ENCODE results near the gene KRT80.

Gene KRT80

GRCh38 chr12:52175371-52176350 is 16.2 kb downstream of the KRT80 start:
- no peak for DNase-seq

DNA sequence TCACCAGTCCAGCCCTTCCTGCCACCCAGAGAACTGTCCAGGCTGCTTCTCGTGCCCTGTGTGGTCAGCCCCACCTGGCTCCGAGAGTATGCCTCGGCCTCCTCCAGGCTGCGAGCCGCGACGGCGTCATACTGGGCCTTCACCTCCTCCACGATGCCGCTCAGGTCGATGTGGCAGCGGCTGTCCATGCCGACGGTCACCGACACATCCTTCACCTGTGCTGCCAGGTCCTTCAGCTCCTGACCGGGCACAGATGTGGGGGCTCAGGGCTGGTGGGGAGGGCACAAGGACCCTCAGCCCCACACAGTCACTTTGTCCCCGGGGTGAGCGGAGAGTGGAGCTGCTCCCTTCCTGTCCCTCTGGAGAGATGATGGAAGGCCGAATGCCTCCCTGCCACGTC is 18.3 kb downstream of the KRT80 start:
- no peak for DNase-seq

DNA sequence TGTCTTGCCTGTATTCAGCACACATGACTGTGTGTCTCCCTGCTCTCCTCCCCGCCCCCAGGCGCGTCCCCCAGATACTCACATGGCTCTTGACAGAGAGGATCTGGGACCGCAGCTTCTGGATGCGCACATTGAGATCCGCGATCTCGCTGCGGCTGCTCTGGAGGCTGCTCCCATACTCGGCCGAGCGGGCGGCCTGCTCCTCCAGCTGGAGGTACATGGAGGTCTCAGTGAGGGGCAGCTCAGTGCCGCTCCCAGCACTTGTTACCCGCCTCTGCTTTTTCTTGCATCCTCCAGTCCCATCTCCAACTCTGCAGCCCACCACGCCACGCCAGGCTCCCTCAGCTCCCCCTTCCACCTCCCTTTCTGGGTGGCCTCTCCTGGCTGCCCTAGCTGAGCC is 18.9 kb downstream of the KRT80 start:
- DNase-seq = no peak

GRCh38 chr12:52171950-52172512 is 19.8 kb downstream of the KRT80 start:
- no peak for DNase-seq

DNA sequence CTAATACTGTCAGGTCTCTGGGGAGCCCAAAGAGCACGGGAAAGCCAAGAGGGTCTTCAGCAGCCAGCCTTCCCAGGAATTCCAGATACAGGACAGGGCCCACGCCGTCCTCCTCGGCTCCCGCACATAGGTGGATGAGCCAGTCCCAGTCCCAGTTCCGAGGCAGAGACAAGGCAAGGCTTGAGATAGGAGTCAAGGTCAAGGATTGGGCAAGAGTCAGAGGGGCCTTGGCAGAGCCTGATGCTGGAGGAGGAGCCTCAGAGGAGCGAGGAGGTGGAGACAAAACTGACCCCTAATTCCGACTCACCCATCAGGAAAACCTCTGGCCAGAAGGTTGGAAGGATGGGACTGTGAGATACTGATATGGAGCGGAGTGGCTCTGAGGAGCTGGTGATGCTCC is 21.0 kb downstream of the KRT80 start:
- no peak for DNase-seq

GRCh38 chr12:52169886-52170285 is 21.9 kb downstream of the KRT80 start:
- no peak for DNase-seq

DNA sequence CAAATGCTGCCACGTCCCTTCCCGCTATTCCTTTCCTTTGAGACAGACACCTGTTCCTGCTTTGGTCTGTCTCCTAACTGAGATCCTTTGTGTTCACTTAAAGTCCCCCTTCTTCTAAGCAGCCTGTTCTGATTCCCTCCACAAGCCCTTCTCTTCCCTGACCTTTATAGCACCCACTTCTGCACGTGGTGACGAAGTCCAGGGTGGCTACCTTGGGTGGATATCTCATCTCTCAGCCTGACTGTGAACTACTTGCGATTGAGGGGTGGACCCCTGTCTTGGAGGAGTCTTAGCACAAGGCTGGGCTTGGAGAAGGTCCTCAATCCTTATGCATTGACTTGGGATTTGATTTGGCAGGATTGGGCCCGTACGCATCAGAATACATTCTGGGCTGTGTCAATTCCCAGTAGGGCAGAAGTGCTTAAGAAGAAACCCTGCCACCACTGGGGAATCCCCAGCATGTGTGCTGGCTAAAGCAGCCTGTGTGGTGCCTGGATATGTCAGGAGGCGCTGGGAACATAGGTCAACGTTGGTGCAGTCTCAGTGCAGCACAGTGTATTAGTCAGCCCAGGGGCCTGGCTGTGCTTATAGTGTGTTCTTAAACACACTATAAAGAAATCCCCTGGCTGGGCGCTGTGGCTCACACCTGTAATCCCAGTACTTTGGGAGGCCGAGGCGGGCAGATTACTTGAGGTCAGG is 23.6 kb downstream of the KRT80 start:
- no peak for DNase-seq

DNA sequence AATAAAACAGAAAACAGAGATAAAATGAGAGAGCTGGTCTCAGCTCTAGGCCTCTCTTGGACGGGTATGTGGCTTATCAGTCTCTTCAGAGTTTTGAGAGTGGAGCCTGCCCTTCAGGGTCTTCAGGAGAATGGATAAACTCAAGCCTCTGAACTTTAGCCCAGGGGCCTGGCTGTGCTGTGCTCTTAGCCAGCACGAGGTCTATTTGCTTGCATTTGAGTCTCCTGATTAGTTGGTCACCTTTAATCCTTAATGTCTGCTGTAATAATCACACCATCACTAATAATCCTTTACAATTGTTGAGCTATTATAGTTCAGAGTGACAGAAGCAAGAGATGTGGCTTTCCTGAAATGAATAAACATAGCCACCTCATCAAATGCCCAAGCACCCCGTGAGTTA is 24.3 kb downstream of the KRT80 start:
- DNase-seq = no peak

GRCh38 chr12:52166672-52167071 is 25.1 kb downstream of the KRT80 start:
- no peak for DNase-seq

- DNase-seq = no peak
Measured at GRCh38 chr12:52165096-52165855, 26.5 kb downstream of the KRT80 start.

DNA sequence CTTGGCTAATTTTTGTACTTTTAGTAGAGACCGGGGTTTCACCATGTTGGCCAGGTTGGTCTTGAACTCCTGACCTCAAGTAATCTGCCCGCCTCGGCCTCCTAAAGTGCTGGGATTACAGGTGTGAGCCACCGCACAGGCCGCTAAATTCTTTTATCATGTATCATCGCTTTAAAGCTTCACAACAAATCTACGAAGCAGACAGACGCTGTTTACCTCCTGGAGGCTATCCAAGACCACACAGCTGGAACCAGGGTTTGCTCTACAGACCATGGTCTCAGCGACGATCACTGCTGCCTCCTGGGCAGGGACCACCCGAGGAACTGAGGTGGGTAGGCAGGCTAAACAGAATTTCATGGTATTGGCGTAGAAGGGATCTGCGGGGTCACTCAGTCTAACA is 27.2 kb downstream of the KRT80 start:
- DNase-seq = no peak

DNA sequence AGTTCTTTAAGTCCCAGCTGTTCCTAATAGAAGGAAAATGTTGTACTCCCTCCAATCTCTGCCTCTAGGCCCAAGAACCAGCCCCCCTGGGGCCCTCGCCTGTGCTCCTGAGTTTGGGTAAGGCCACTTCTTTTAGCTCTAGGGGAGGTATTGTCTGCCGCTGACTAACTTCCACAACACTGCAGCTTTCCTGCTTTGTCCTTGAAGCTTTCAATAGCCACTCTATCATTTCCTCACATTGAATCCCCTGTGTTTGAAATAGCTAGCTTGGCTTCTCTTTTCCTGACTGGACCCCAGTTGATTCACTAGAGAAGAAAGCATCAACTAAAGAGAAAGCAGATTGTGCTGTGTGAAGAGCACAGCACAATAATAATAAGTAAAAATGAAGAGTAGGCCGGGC is 28.8 kb downstream of the KRT80 start:
- DNase-seq = no peak

GRCh38 chr12:52160200-52160599 is 31.6 kb downstream of the KRT80 start:
- no peak for DNase-seq

GRCh38 chr12:52157566-52158150 is 34.2 kb downstream of the KRT80 start:
- DNase-seq = no peak

GRCh38 chr12:52156757-52157565 is 34.9 kb downstream of the KRT80 start:
- no peak for DNase-seq

DNA sequence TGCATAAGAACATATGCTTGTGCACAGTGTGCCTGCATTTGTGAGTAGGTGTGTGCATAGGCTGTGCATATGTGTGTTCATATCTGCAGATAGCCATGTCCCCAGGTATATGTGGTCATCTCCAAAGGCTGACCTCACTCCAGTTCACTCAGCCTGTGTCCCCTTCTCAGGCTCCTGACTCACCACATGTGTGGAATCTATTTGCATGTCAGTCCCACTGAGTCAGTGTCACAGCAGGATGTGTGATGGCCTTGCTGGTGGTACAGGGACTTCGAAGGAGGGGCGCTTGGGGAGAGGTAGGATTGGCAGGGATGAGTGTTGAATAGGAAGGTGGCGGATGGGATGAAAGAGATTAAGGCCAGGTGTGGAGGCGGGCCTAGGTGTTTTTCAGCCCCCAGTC is 35.5 kb downstream of the KRT80 start:
- no peak for DNase-seq

DNA sequence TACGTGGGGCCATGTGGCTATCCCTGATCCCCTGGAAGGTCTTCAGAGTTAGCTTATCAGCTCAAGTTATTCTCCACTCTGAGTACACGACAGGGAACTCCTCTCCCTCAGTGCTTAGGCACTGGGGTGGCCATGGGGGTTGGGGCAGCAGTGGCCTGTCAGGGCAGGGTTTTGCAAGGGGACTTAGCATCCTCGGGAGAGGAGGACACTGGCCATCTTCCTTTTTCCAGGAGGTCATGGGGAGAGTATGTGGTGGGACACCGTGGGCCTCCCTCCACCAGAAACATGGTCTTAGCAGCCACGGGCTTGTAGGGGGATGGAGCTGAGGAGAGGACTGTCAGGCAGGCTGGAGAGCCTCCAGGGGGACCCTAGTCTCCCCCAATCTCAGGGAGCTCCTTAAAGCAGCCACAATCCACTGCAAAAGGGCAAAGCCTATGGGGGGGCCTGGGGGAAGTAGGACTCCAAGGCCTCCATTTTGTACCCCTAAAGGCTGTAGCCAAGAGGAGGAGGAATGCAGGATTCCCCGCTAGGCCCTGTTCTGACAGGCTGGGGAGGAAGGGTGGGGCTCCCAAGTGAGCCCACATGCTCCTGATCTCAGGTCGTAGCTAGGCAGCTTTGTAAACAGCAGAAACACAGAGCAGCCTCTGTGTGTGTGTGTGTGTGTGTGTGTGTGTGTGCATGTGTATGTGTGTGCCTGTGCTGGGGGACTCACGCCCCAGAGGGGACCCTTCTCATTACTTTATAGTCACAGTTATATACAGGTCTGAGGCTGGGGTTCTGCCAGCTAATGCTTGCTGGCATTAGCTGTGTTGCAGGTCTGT is 36.6 kb downstream of the KRT80 start:
- DNase-seq = no peak

DNA sequence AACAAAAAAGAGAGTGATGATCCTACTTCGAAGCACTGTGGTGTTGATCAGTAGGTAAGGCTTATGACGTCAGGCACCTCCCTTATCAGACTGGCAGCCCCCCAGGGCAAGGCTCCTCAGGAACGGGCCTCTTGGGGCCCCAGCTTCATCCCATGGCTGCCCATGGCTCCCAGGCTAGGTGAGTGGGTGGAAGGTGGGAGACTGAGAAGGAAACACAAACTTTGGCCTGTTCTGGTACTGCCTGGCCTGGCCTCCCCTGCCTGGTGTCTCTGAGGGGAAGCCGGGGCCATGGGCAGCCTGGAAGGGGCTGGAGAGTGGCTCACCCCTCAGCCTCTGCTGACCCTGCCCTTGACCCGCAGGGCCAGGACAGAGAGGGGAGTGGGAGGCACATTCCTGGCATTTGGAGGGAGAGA is 38.9 kb downstream of the KRT80 start:
- no peak for DNase-seq

GRCh38 chr12:52151837-52152783 is 39.7 kb downstream of the KRT80 start:
- no peak for DNase-seq

Measured in SIG-M5 (cell line).